ENCODE measurements around the gene ZNF774.
"Not testable (repeated sequence)": the region's sequence is repeated elsewhere in the genome, so short reads cannot be mapped to it uniquely, and the experiment has no call there.

The ZNF774 gene

GRCh38 chr15:90408657-90409056 lies 56.6 kb downstream of the ZNF774 start:
- FAIRE-seq (no peak), DNase-seq (ENCODE audit: insufficient read length, low spot score) (no peak)
- TF ChIP-seq POU2F2 (IDR thresholded peaks at IDR 0.05; ENCODE audit: low read depth, low read length), result no peak
- no peak for TF ChIP-seq POLR2AphosphoS5 (IDR thresholded peaks at IDR 0.05; ENCODE audit: low read depth, low read length)

- not testable (repeated sequence) for FAIRE-seq; DNase-seq (ENCODE audit: insufficient read length, low spot score)
Measured at GRCh38 chr15:90409587-90409986, 57.5 kb downstream of the ZNF774 start.

GRCh38 chr15:90410316-90410715 lies 58.2 kb downstream of the ZNF774 start:
- FAIRE-seq; DNase-seq (ENCODE audit: insufficient read length, low spot score): not testable (repeated sequence)

- TF ChIP-seq SPI1 (IDR thresholded peaks at IDR 0.05; ENCODE audit: low read depth, low read length) (no peak), PAX5 (IDR thresholded peaks at IDR 0.05; ENCODE audit: insufficient read depth, low read length, severe bottlenecking) (no peak), TAF1 (IDR thresholded peaks at IDR 0.05; ENCODE audit: low read depth, low read length) (no peak), POLR2A (IDR thresholded peaks at IDR 0.05; ENCODE audit: low read depth, low read length) (no peak), POU2F2 (IDR thresholded peaks at IDR 0.05; ENCODE audit: low read depth, low read length) (no peak), POLR2AphosphoS5 (IDR thresholded peaks at IDR 0.05; ENCODE audit: low read depth, low read length) (no peak)
- FAIRE-seq, result no peak
- DNase-seq (ENCODE audit: insufficient read length, low spot score), result no peak
Measured at GRCh38 chr15:90411176-90411575, 59.1 kb downstream of the ZNF774 start.

All from GM12891 (cell line).